8988T (cell line): Measurements from ENCODE around the gene NDRG4.
A peak's percentile ranks its signal among the peaks of the same experiment; 100 is the strongest.
"Not testable (repeated sequence)": the region's sequence is repeated elsewhere in the genome, so short reads cannot be mapped to it uniquely, and the experiment has no call there.

Experiments used
- DNase-seq: peaks from one replicate; pipeline ENCODE4 v3.0.0; 2011

NDRG4 gene

GRCh38 chr16:58466396-58466795 lies 33.5 kb upstream of the NDRG4 start:
- DNase-seq: no peak

GRCh38 chr16:58467905-58468304 lies 32.0 kb upstream of the NDRG4 start:
- DNase-seq: no peak

DNA sequence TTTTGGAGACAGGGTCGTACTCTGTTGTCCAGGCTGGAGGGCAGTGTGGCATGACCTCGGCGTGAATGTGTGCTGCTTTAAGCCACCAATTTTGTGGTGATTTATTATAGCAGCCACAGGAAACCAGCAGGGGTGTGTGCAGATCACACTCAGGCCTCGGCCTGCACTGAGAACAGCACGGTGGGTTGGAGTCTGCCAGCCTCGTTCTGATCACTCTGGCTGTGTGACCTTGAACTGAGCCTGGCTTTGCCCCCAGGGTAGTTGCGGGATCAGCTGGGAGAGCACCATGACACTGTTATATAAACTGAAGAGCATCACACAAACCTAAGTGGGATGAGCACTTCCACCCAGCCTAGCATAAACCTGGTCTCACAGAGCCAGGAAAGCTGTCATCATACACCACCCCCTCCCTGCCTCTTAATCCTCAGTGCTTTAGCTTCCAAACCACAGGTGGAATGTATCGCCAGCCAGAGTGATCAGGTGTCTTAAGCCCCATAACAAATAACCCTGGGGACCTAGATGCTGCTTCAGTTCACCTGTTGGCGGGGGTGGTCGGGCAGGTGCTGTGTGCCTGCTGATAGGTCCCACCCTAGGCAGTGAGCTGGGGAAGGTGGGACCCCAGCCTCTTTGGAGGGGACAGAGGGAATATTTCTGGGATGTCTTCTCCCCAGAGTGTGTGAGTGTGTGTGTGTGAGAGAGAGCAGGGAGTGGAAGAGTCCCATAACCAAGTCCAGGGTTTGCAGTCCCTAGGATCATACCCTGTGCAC lies 28.6 kb upstream of the NDRG4 start:
- DNase-seq: no peak

DNA sequence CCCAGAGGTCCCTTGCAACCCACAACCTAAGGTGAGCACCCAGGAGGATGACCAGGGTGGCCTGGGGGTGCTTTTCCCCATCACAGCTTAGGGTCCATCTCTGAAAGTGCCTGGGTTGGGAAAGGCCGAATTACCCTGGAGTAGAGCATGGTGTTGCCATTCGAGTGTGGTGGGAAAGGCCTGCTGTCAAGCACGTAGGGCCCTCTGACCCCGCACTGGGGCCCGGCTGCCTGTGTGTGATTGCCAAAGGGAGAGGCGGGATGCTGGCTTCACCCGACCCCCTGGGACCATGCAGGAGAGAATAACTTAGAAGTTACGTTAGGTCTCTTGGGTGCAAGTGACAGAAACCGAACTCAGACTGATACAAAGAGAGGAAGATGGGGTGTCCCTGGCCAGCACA lies 27.7 kb upstream of the NDRG4 start:
- no peak for DNase-seq

GRCh38 chr16:58472827-58473226 lies 27.1 kb upstream of the NDRG4 start:
- no peak for DNase-seq

- no peak for DNase-seq
These were observed 25.6 kb upstream of the NDRG4 start for GRCh38 chr16:58474296-58474695.

- DNase-seq: no peak
These were observed 24.8 kb upstream of the NDRG4 start for GRCh38 chr16:58475091-58475619.

GRCh38 chr16:58476791-58477190 lies 23.2 kb upstream of the NDRG4 start:
- no peak for DNase-seq

DNA sequence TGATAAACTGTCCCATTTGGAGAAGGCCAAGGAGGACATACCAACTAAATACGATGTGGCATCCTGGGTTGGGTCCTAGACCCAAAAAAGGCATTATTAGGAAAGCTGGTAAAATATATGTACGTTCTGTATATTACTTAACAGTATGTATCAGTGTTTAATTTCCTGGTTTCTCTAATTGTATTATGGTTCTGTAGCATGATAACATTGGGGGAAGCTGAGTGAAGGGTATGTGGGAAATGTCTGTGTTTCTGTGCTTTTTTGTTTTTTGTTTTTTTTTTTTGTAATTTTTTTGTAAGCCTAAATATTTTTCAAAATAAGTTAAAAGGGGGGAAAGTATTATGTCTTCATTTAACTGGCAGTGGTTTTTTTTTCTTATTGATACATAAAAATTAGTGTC lies 21.5 kb upstream of the NDRG4 start:
- DNase-seq: no peak

GRCh38 chr16:58481226-58481869 lies 18.6 kb upstream of the NDRG4 start:
- no peak for DNase-seq

DNA sequence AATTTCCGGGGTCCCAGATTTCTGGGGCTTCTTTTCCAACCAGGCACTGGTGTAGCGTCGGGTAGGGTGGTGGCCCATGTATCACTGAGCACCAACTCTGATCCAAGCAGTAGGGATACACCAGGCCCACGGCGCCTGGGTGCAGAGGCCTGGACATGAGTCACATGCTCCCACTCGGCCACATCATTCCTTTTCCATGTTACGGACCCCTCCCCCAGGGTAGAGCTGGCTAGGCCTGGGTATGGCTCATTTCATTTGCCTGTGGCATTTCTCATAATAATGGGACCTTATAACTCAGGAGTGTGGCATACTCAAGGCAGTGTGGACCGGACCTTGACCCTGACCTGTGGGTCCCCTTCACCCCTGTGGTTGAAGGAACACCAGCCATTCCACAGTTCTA lies 18.0 kb upstream of the NDRG4 start:
- DNase-seq: no peak

DNA sequence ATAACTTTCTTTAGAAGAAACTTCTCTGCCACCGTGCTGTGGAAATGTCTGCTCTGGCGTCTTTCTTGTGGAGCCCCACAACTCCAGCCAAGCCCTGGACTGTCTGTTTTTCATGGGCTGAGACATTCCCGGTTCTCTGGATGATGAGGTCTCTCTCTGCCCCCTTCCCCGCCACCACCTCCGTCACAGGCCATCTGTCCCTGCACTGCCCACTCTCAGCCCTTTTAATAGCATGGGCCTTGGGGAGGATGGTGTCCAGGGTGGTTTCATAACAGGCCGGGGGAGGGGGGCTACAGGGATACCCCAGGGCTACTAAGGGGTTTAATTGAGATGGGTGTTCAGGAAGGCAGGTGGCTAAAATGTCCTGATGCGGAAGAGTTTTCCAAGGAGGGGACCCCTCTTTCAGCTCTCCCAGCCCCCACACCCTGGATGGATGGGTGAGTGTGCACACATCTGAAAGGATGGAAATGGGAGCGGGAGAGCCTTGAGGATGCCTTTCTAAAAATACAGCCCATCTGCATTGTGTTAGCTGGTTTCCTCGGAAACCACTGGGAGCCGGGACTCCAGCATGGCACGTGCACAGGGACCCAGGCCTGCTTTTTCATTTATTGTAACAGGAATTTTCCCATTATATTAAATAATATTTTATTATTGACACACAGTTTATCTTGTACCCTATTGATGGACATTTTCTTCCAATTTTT lies 14.6 kb upstream of the NDRG4 start:
- DNase-seq: no peak

DNA sequence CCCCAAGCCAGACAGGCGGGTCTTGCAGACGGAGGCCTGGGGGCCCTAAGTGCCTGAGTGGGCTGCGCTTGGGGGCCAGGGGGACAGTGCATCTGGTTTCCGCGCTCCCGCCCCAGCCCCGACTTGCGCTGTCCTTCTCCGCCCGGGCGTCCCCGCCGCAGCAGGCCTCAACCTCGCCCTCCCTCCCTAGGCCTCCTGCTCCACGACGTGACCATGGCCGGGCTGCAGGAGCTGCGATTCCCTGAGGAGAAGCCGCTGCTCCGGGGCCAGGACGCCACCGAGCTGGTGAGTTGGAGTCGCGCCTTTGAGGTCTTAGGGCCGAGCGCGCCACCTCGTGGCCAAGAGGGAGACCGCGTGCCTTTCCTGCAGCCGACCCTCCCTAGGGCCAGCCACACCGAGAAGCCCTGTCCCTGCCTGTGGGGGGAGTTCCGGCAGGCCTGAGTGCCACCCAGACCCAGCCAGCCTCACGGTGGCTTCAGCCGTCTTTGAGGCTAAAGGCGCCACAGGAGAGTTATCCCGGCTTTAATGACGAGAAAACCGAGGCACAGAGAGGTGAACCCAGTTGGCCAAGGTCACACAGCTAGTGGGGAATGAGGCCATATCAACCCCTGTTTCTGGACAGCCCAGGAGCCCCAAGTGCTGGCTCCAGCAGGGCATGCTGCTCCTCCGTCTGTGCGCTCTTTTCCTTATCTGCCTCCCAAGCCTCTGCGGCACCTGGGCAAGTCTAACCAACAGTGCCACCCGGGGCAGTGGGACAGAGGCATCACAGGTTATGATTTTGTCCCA lies 12.2 kb upstream of the NDRG4 start:
- peak; percentile 98 for DNase-seq

GRCh38 chr16:58488531-58488930 lies 11.4 kb upstream of the NDRG4 start:
- no peak for DNase-seq

DNA sequence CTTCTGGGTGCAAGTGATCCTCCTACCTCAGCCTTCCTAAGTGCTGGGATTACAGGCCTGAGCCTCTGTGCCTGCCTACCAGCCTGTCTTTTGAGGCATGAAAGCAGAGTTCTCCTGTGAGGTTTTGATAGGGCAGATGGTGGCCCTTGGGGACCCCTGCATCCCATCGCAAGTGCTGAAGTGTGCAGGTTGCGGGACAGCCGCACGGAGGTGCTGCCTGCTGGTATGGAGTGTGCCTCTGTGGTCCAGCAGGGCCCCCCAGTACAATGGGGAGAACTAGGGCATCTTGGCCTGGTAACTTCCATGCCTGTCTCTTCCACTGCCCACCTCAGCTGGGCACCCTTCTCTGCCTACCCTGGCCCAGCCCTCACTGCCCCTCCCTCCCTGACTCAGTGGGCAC lies 9.9 kb upstream of the NDRG4 start:
- no peak for DNase-seq

DNA sequence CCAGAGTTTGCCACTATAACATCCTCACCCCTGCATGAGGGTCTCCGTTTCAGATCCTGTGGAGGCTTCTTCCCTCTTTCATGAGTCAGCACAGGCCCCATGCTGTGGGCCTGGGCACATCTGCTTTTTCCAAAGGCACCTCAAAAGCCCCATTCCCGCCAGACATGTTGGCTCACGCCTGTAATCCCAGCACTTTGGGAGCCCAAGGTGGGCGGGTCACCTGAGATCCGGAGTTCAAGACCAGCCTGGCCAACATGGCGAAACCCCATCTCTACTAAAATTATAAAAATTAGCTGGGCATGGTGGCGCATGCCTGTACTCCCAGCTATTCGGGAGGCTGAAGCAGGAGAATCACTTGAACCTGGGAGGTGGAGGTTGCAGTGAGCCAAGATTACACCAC lies 9.4 kb upstream of the NDRG4 start:
- not testable (repeated sequence) for DNase-seq

DNA sequence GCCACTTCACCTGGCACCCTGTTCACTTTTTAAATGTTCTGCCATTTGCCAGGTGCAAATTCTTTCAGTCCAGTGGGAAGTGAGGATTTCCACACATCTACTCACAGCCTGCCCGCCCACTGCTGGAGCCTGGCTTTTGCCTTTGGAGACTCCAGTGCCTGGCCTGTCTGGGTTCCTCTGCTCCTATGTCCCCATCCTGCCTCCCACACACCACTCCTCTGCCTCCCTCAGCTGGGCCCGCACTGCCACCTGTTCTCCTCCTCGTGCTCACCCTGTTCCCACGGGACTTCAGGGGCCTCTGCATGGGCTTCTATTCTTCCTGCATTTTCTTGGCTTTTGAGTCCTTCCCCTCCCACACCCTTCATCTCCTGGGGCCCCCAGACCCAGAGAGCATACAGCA lies 7.9 kb upstream of the NDRG4 start:
- no peak for DNase-seq

- no peak for DNase-seq
These were observed 7.2 kb upstream of the NDRG4 start for GRCh38 chr16:58492735-58493134.

DNA sequence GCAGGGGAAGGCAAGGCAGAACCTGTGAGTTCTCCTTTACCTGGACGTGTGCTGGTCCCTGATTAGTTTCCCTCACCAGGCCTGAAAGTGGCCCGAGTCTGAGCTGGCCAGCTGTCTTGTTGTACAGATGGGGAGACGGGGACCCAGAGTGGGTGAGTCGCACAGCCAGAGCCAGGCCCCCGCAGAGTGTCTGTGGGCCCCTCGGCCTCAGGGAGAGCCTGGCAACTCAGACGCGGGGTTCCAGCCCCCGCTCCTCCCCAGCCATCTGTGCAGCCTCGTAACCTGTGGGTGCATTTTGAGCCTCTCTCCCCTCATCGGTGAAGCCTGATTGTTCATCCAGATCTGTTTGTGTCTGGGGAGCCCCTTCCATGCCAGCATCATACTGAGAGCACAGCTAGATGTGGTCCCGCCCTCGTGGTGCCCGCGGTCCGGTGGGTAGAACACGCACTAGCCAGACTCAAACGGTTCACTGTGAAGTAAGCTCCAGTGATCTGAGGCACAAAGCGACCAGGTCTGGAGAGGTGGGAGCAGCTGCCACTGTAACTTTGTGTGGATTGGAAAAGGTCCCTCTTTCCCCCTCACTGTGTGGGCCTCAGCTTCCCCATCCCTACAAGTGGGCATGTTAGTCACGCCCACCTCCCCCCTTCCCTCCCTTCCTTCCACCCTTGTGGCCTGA lies 6.0 kb upstream of the NDRG4 start:
- DNase-seq: no peak

GRCh38 chr16:58494981-58495520 lies 4.9 kb upstream of the NDRG4 start:
- DNase-seq: peak; percentile 98

DNA sequence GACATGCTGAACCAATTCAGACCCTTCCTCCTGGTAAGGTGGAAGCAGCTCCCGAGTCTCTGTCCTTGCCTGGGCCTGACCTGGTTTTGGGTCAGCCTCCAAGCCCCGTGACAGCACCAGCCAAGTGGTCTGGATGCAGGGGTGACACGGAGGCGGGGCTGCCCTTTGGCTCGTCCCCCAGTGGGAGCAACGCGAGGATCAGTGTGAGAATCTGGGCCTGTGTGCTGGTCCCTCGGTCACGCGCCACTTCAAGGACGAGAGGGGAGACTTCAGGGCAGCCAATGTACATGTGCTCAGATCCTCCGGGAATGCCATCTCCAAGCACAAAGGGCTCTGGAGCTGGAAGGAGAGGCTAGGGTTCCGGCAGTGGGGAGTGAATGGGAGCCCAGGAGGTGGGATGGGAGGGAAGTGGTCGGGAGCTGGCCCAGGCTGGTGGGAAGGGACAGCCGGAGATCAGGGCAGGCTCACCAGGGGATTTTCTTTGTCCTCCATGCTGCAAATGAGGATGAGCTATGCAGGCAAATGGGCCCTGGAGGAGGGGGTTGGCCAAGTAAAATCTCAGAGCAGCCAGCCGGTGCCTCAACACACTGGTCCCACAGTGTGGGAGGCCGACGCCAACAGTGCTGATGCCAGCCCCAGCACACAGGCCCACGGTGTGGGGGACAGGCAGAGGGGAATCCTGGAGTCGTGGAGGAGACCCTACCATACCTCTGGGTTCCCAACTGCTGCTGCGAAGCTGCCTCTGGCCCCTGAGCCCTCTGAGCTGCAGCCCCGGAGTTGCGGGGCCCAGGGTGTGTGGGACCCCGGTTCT lies 4.2 kb upstream of the NDRG4 start:
- DNase-seq: no peak
